ENCODE data around the gene SYNPO.

SYNPO gene

GRCh38 chr5:150700246-150700593 lies 59.8 kb downstream of the SYNPO start:
- DNase-seq (ENCODE audit: low spot score) = no peak

GRCh38 chr5:150700594-150701377 lies 60.3 kb downstream of the SYNPO start, which contains the start of gene RBM22:
RBM22 (minus strand) TSS chr5:150701062; CDS start chr5:150700985, 77 bp downstream.
- DNase-seq (ENCODE audit: low spot score) = peak; percentile 94

- DNase-seq (ENCODE audit: low spot score) = no peak
These were observed 63.3 kb downstream of the SYNPO start for GRCh38 chr5:150703762-150704161.

GRCh38 chr5:150706776-150707390 lies 66.4 kb downstream of the SYNPO start:
- no peak for DNase-seq (ENCODE audit: low spot score)
